Prostate gland (tissue), 2 donors: Measurements from ENCODE around the gene WNT5A.

ENCODE experiments used
- POLR2A ChIP-seq: fragments of 450-650 bp; IDR thresholded peaks from one replicate; pipeline ENCODE4 v1.6.1; 2016; ENCODE audit warnings: antibody characterized with exemption, mild to moderate bottlenecking
- POLR2AphosphoS5 ChIP-seq: sonication (generic); formaldehyde crosslinking; IDR thresholded peaks from one replicate; pipeline ENCODE4 v1.6.1; 2017; ENCODE audit warnings: antibody characterized with exemption
- TF ChIP-seq, protein P1 (sequence below), 4 experiments: fragments of 200-600 bp in 2 of 4; fragments of 450-650 bp in 2 of 4; sonication (generic) in 2 of 4; IDR thresholded peaks; 1 replicate in 3 of 4; 2 replicates in 1 of 4; pipeline ENCODE4 v1.5.1; 2016 to 2019; ENCODE audit warnings: antibody characterized with exemption in 4 of 4, mild to moderate bottlenecking in 2 of 4, moderate library complexity in 2 of 4

DNA sequence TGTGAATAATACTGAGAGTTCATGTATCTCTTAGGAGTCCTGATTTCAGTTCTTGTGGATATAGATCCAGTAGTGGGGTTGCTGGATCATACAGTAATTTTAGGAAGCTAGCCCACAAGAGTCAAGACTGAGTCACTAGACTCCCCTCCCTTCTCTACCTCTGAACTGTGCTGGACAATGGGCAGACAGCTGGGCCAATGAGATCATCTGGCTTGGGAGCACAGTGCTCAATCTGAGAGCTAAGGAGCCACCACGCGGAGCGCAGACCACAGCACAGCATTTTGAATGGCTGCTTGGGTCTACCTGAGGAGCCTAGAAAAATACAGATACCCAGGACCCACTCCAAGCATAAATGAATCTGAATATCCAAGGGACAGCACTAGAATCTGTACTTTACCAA lies 32.5 kb downstream of the WNT5A start:
- TF ChIP-seq, protein P1, sequence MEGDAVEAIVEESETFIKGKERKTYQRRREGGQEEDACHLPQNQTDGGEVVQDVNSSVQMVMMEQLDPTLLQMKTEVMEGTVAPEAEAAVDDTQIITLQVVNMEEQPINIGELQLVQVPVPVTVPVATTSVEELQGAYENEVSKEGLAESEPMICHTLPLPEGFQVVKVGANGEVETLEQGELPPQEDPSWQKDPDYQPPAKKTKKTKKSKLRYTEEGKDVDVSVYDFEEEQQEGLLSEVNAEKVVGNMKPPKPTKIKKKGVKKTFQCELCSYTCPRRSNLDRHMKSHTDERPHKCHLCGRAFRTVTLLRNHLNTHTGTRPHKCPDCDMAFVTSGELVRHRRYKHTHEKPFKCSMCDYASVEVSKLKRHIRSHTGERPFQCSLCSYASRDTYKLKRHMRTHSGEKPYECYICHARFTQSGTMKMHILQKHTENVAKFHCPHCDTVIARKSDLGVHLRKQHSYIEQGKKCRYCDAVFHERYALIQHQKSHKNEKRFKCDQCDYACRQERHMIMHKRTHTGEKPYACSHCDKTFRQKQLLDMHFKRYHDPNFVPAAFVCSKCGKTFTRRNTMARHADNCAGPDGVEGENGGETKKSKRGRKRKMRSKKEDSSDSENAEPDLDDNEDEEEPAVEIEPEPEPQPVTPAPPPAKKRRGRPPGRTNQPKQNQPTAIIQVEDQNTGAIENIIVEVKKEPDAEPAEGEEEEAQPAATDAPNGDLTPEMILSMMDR (IDR thresholded peaks at IDR 0.05) = no peak
- no peak for TF ChIP-seq POLR2A
- no peak for TF ChIP-seq POLR2AphosphoS5
